Common myeloid progenitor, CD34-positive (primary cell): ENCODE results near the gene PHYKPL.

Source experiments
- CTCF ChIA-PET: fragments of 350-600 bp; sonication (Branson Sonifier 250); formaldehyde crosslinking; loops from one replicate; lab custom pipeline; 2021; ENCODE audit warnings: antibody characterized with exemption; lab: Charles Lee
- POLR2A ChIA-PET: fragments of 350-600 bp; sonication (Branson Sonifier 250); formaldehyde crosslinking; loops from one replicate; lab custom pipeline; 2021; ENCODE audit warnings: antibody characterized with exemption; lab: Charles Lee
- DNase-seq, 3 donors: peaks; one replicate each; pipeline versions ENCODE4 v3.0.0 to v3.0.0-alpha.2; 2013
- H3K27ac ChIP-seq, 2 experiments: 1 replicate in 1 of 2; 2 replicates in 1 of 2; pipeline ENCODE4 v1.7.0; 2013; ENCODE audit warnings: inconsistent platforms in 2 of 2, low read length in 2 of 2, mild to moderate bottlenecking in 2 of 2, low read depth in 1 of 2, moderate library complexity in 1 of 2; ENCODE audit not compliant: severe bottlenecking in 2 of 2, insufficient read depth in 1 of 2, poor library complexity in 1 of 2
- H3K27me3 ChIP-seq, 5 experiments: replicated peaks in 2 of 5; 1 replicate in 3 of 5; 2 replicates in 2 of 5; pipeline versions ENCODE4 v1.6.1 to v1.7.0; 2013; ENCODE audit warnings: low read length in 4 of 5, mild to moderate bottlenecking in 2 of 5, moderate library complexity in 2 of 5, inconsistent platforms in 1 of 5; ENCODE audit not compliant: insufficient read depth in 5 of 5, control insufficient read depth in 4 of 5
- H3K36me3 ChIP-seq, 4 experiments: 1 replicate in 2 of 4; 2 replicates in 2 of 4; pipeline versions ENCODE4 v1.6.1 to v1.7.0; 2013; ENCODE audit warnings: low read length in 3 of 4, control low read depth in 1 of 4, mild to moderate bottlenecking in 1 of 4; ENCODE audit not compliant: control insufficient read depth in 4 of 4, insufficient read depth in 4 of 4
- H3K4me1 ChIP-seq, 4 experiments: 1 replicate in 3 of 4; 2 replicates in 1 of 4; pipeline versions ENCODE4 v1.6.1 to v1.7.1; 2013; ENCODE audit warnings: low read length in 3 of 4, mild to moderate bottlenecking in 3 of 4, control low read depth in 1 of 4, inconsistent platforms in 1 of 4, moderate library complexity in 1 of 4; ENCODE audit not compliant: control insufficient read depth in 4 of 4, insufficient read depth in 4 of 4; ENCODE audit errors: control extremely low read depth in 1 of 4
- H3K4me3 ChIP-seq, 7 experiments: 1 replicate in 4 of 7; 2 replicates in 3 of 7; pipeline versions ENCODE4 v1.5.1 to v1.7.0; 2013; ENCODE audit warnings: mild to moderate bottlenecking in 7 of 7, low read length in 6 of 7, moderate library complexity in 6 of 7, inconsistent platforms in 2 of 7, low read depth in 2 of 7, control low read depth in 1 of 7; ENCODE audit not compliant: insufficient read depth in 4 of 7, control insufficient read depth in 1 of 7; ENCODE audit errors: extremely low read depth in 1 of 7
- H3K9me3 ChIP-seq, 5 experiments: 1 replicate in 4 of 5; 2 replicates in 1 of 5; pipeline versions ENCODE4 v1.6.1 to v1.7.1; 2013; ENCODE audit warnings: low read length in 4 of 5, mild to moderate bottlenecking in 2 of 5, inconsistent platforms in 1 of 5, low read depth in 1 of 5, moderate library complexity in 1 of 5; ENCODE audit not compliant: control insufficient read depth in 4 of 5, insufficient read depth in 2 of 5; ENCODE audit errors: control extremely low read depth in 1 of 5
- WGBS: methylation state at CpG from one replicate; pipeline ENCODE4 v1.1.5; 2013; ENCODE audit not compliant: insufficient coverage; 5-methylcytosine and 5-hydroxymethylcytosine counted together

The PHYKPL gene

DNA sequence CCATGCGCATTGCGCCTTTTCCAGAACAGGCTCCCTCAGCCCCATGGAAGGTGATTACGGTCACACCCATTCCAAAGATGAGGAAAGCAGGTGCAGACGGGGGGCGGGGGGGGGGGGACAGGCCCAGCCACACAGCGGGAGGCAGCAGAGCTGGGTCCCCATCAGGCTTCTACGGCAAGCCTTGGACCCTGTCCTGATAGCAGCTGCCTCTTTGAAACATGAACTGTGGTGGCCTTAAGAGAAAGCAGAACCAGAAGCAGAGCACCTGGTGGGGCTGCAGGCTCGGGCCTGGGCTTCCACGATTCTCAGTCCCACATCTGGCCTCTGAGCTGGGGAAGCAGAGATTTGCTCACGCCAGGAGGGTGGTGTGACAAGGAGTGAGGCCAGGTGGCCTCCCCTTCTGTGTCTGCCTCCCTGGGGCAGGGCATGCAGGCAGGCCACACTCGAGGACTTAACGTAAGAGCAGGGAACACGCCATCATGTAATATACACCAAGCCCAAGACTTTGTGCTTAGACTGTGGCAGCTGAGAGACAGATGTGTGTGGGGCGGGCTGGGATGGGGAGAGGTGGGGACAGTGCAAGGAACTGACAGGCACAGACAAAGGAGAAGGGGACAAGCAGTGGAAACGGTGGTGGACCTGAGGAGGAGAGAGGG is 14.2 kb upstream of the PHYKPL start:
- 70% methylated on average over 11 of the region's 15 CpGs for whole genome bisulfite sequencing
- Histone ChIP-seq H3K36me3 (no peaks in the 10 kb centered on the region), H3K9me3 (no peaks in the 10 kb centered on the region), H3K27ac (no peak overlapping the region), H3K4me1 (peaks cover 1 to 76% (median 62%) of the 10 kb centered on the region in 4 experiments), H3K27me3 (no peaks in the 10 kb centered on the region), H3K4me3 (no peak overlapping the region)
- peak in 2 of 3 donors; percentile 66 to 76 for DNase-seq
- POLR2A ChIA-PET, result interaction anchor here (0.6 to 1.6 kb wide), 3 partner anchors 9 to 1517 kb away, joined by 3 to 5 read pairs (median 3); no protein-coding TSS in a partner anchor
- CTCF ChIA-PET, result interaction anchor here (1.2 to 8.1 kb wide), 4 partner anchors 11 to 344 kb away, joined by 3 to 53 read pairs (median 4); partner anchors contain the start of gene COL23A1

DNA sequence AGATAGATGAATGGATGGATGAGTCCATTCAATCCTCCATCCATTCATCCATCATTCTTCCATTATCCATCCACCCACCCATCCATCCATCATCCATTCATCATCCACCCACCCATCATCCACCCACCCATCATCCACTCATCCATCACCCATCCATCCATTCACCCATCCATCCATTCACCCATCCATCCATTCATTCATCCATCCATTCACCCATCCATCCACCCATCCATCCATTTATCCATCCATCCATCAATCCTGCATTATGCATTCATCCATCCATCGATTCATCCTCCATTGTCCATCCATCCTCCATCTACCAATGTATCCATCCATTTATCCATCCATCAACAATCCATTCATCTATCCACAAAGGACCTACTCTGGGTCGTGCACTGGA is 12.8 kb upstream of the PHYKPL start:
- DNase-seq, result no peak
- Histone ChIP-seq H3K27me3 (no peaks in the 10 kb centered on the region), H3K4me3 (no peak overlapping the region), H3K27ac (no peak overlapping the region), H3K4me1 (peaks cover 4 to 81% (median 76%) of the 10 kb centered on the region in 4 experiments), H3K9me3 (no peaks in the 10 kb centered on the region), H3K36me3 (no peaks in the 10 kb centered on the region)
- ChIA-PET POLR2A (no interaction called here), CTCF (no interaction called here)
- 100% methylated on average over 1 of the region's 2 CpGs for WGBS

DNA sequence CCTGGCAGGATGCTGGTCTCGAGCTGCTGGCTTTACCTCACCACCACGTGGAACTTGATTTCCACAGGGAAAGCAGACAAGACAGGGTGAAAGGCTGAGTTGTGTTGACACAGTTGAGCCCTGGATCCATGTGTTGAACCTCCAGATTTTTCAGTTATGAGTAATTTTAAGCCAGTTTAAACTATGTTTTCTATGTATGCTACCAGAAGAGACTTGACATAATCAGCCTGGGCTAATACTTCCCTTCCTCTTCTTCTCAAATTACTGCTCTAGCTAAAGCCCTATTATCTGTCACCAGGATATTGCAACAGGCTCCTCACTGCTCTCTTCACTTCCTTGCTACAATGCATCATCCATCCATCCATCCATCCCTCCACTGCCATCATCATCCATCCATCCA is 12.0 kb upstream of the PHYKPL start:
- 100% methylated on average over 2 of the region's 2 CpGs for WGBS
- no peaks in the 10 kb centered on the region for H3K9me3 ChIP-seq
- ChIA-PET CTCF (no interaction called here), POLR2A (no interaction called here)
- no peak overlapping the region for H3K27ac ChIP-seq
- no peak overlapping the region for H3K4me3 ChIP-seq
- DNase-seq, result no peak
- H3K36me3 ChIP-seq, result no peaks in the 10 kb centered on the region
- H3K4me1 ChIP-seq, result peaks cover 4 to 81% (median 76%) of the 10 kb centered on the region in 4 experiments
- no peaks in the 10 kb centered on the region for H3K27me3 ChIP-seq

DNA sequence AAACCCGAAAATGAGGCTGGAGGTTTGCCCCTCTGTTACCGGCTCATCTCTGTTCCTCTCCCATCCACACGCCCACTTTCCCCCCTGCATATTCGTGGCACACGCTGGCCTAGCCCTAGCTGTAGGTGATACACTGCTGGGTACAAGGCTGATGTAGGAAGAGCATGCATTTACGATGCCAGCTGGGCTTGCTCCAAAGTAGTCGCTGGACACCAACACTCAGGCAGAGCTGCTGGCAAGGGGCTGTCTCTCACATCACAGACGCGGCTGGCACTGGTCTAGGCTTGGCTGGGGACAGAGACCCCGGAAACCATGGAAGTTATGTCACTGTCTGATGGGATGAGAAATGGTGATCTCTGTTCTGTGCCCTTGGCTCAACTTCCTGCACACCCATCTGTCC is 9.8 kb upstream of the PHYKPL start:
- H3K27me3 ChIP-seq, result no peaks in the 10 kb centered on the region
- DNase-seq, result no peak
- H3K36me3 ChIP-seq, result no peaks in the 10 kb centered on the region
- 84% methylated on average over 9 of the region's 10 CpGs for WGBS
- no peaks in the 10 kb centered on the region for H3K9me3 ChIP-seq
- ChIA-PET CTCF (no interaction called here), POLR2A (no interaction called here)
- H3K4me1 ChIP-seq, result peaks cover 8 to 79% (median 76%) of the 10 kb centered on the region in 4 experiments
- H3K27ac ChIP-seq, result no peak overlapping the region
- peak overlapping the region in 2 of 7 experiments; percentile 40 to 56 for H3K4me3 ChIP-seq

DNA sequence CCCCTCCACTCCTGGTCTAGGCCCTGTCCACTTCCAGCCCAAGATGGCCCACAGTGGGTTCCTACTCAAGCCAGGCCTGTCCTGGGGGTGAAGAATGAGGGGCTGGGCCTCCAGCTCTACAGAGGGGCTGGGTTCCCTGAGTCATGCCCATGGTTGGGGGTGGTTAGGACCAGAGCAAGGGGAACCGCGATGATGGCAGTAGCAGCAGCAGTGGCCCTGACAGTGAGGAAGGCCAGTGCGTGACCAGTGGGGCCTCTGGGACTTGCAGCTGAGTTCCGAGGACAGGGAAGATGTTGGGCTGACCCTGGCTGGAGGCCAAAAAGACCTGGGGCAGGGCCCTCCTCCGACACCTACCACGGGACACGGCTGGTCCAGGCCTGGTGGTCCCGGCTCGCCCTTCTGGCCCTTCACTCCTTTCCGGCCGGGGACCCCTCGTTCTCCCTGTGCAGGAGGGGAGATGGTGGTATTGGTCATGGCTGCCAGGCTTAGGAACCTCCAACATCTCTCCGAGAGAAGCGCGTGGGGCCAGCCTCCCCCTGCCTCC is 9.2 kb upstream of the PHYKPL start:
- 43% methylated on average over 8 of the region's 15 CpGs for WGBS
- Histone ChIP-seq H3K4me1 (peaks cover 13 to 79% (median 76%) of the 10 kb centered on the region in 4 experiments), H3K27me3 (no peaks in the 10 kb centered on the region), H3K9me3 (no peaks in the 10 kb centered on the region), H3K27ac (peak overlapping the region; percentile 15 to 77), H3K4me3 (peak overlapping the region in 4 of 7 experiments; percentile 29 to 56 (median 36)), H3K36me3 (no peaks in the 10 kb centered on the region)
- ChIA-PET CTCF (interaction anchor here (0.8 to 1.6 kb wide), 7 partner anchors 8 to 349 kb away, joined by 3 to 8 read pairs (median 4); partner anchors contain the start of gene HNRNPAB), POLR2A (interaction anchor here (1.2 to 3.1 kb wide), 3 partner anchors 8 to 37 kb away, joined by 7 to 8 read pairs (median 8); partner anchors contain the start of genes HNRNPAB and PHYKPL)
- DNase-seq, result peak; percentile 56 to 88 (median 84)

DNA sequence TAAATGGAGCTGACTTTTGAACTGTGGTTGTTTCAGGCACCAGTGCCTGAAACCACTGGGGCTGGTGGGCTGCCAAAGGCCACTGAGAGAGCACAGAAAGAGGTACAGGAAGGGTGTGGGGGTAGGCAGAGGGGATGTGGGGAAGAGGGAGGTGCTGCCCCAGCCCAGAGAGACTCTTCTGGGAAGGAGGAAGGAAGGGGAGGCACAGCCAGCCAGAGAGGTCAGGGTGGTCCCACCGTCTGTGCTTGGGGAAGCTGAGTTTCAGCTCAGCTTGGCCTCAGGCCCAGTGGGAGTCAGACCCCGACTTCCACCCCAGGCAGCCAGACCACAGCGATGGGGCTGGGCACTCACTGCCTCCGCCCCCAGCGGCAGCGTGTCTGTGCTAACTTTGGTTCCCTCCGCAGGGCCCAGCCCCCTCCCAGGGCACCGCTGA is 8.6 kb upstream of the PHYKPL start:
- peak; percentile 74 to 92 (median 90) for DNase-seq
- H3K4me3 ChIP-seq, result peak overlapping the region in 4 of 7 experiments; percentile 29 to 56 (median 42)
- H3K9me3 ChIP-seq, result no peaks in the 10 kb centered on the region
- no peaks in the 10 kb centered on the region for H3K36me3 ChIP-seq
- peaks cover 13 to 79% (median 76%) of the 10 kb centered on the region in 4 experiments for H3K4me1 ChIP-seq
- ChIA-PET POLR2A (interaction anchor here (1.0 to 3.1 kb wide), 4 partner anchors 8 to 37 kb away, joined by 4 to 8 read pairs (median 8); partner anchors contain the start of genes HNRNPAB and PHYKPL), CTCF (interaction anchor here (0.8 to 1.6 kb wide), 8 partner anchors 9 to 350 kb away, joined by 3 to 8 read pairs (median 4); partner anchors contain the start of gene HNRNPAB)
- peak overlapping the region; percentile 25 to 77 for H3K27ac ChIP-seq
- H3K27me3 ChIP-seq, result no peaks in the 10 kb centered on the region
- WGBS, result 0% methylated on average over 2 of the region's 8 CpGs
